ENCODE data around the gene XCR1. TPM values are rescaled to one million over a fixed set of nuclear protein-coding genes. Genes with fewer than 3 reads are reported as not detected.

Gene XCR1
- not detected in 2 replicates for total RNA-seq

GRCh38 chr3:46027021-46027705, at the start of gene XCR1:
XCR1 (minus strand) TSS chr3:46027483; CDS start chr3:46021947, 5,536 bp downstream.

DNA sequence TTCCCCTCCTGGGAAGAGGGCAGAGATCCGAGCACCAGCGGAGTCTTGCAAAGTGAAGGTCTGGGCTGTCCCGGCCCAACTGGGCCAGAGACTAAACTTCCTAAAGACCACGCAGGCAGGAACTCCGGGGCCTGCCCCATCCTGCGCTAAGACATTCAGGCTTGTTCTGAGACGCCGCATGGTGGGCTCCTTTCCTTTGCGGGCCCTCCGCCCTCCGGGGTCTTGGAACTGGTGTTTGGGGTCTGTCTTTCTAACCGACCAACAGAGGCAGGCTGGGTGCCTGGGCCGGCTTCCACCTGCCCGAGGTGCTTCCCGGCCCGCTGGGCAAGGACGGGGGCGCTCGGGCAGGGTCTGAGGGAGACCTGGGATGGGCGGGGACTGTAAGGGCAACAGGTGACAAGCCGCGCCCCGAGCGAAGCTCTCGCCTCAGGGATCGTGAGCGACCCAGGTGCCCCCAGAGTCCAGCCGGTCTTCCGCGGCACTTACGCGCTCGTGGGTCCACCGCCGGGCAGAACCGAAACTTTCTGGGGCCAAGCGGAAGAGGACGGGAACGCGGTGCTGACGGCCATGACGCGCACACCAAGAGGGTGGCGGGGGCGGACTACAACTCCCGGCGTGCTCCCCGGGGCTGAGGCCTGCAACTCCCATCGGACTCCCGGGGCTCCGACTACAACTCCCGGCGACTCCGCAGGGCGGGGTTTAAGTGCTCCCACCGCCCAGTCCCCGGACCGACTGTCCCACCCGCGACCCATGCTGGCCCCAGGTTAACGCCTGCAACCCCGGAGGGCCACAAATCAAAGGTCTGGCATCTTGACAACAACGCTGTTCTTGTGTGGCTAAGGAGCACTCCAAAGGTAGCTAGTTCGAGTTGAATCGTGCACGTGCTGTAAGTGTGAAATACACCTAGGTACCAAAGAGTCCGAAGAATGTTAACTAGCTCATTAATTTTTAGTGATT, 31.8 kb downstream of the XCR1 start, which contains the start of gene FYCO1:
FYCO1 (minus strand) TSS at position 589 of the 957 bp plus-strand sequence. CDS start 10,914 bp downstream, outside the sequence.

Other genes starting within 250 kb of the XCR1 start
- not detected in 2 replicates for gene SLC6A20, start 230.9 kb downstream of the XCR1 start, total RNA-seq
- gene LZTFL1, start 185.4 kb downstream of the XCR1 start, total RNA-seq, result 7.6 and 13.8 TPM in 2 replicates
- not detected in 2 replicates for gene CCR9, start 140.9 kb downstream of the XCR1 start, total RNA-seq
- 0.09 TPM in 1 of 2 replicates, not detected in the other for gene CXCR6, start 84.0 kb downstream of the XCR1 start, total RNA-seq
- gene FYCO1, start 31.7 kb downstream of the XCR1 start, total RNA-seq, result 11.0 and 11.3 TPM in 2 replicates
- not detected in 2 replicates for gene CCR1, start 180.8 kb upstream of the XCR1 start, total RNA-seq
- not detected in 2 replicates for gene CCR3, start 215.0 kb upstream of the XCR1 start, total RNA-seq

Data from dermis lymphatic vessel endothelial cell (primary cell).